K562 (cell line): ENCODE results near the gene ELOVL2. TPM values are rescaled to one million over a fixed set of nuclear protein-coding genes. Genes with fewer than 3 reads are reported as not detected.

Experiments used
- ATAC-seq: fragments of 200-7000 bp; cut with Tn5 transposase; 3 replicates; pipeline ENCODE4 v1.9.1; 2020; ENCODE audit warnings: moderate library complexity
- BruUV-seq: library from RNA; stranded (reverse); fragments of 400-500 nt; replicated peaks from 2 replicates; lab custom pipeline; 2021; lab: Mats Ljungman, UMichigan
- CTCF ChIA-PET: fragments of 300-600 bp; formaldehyde crosslinking; extraction: SDS; loops from one replicate; lab custom pipeline; 2021; ENCODE audit warnings: low intra/inter-chr PET ratio; lab: Yijun Ruan, JAX
- POLR2A ChIA-PET: fragments of 300-600, 350-650 bp; sonication (Branson Sonifier 250); formaldehyde crosslinking; extraction: SDS; loops from one replicate; lab custom pipeline; 2021; ENCODE audit warnings: antibody characterized with exemption, inconsistent platforms; lab: Yijun Ruan, JAX
- DNase-seq, 4 experiments: peaks; one replicate each; pipeline versions ENCODE4 v3.0.0 to v3.0.0-alpha.2; 2011 to 2018; ENCODE audit warnings: low spot score in 3 of 4, mixed read lengths in 3 of 4; ENCODE audit errors: extremely low read depth in 1 of 4
- FAIRE-seq: peaks from 2 replicates; lab custom pipeline; 2011; peaks lifted over from hg19 to GRCh38; lab: Jason Lieb, UNC
- H2AFZ ChIP-seq: 2 replicates; pipeline ENCODE4 v1.6.0; 2011; ENCODE audit warnings: low read depth, low read length, control low read depth, inconsistent platforms
- H3K27ac ChIP-seq: fragments of 200-600 bp; 3 replicates; pipeline ENCODE4 v1.8.0; 2011; ENCODE audit warnings: low read depth, mild to moderate bottlenecking, control low read depth, inconsistent platforms, low read length, moderate library complexity, mixed read lengths; ENCODE audit errors: extremely low read depth
- H3K27me3 ChIP-seq, 2 experiments: fragments of 300-600 bp in 1 of 2; 2 replicates in 1 of 2; 3 replicates in 1 of 2; pipeline versions ENCODE4 v1.6.0 to v1.8.0; 2011; ENCODE audit warnings: inconsistent platforms in 2 of 2, low read length in 2 of 2, mild to moderate bottlenecking in 1 of 2, mixed read lengths in 1 of 2, moderate library complexity in 1 of 2; ENCODE audit not compliant: control insufficient read depth in 2 of 2, insufficient read depth in 2 of 2
- H3K36me3 ChIP-seq: fragments of 300-600 bp; 3 replicates; pipeline ENCODE4 v1.8.0; 2011; ENCODE audit warnings: mild to moderate bottlenecking, low read length, inconsistent platforms; ENCODE audit not compliant: control insufficient read depth, insufficient read depth
- H3K4me1 ChIP-seq, 2 experiments: fragments of 200-600 bp in 1 of 2; replicated peaks in 1 of 2; 2 replicates in 1 of 2; 3 replicates in 1 of 2; pipeline versions ENCODE4 v1.5.1 to v1.8.0; 2011; ENCODE audit warnings: inconsistent platforms in 2 of 2, low read length in 2 of 2, mild to moderate bottlenecking in 1 of 2, mixed read lengths in 1 of 2, moderate library complexity in 1 of 2; ENCODE audit not compliant: control insufficient read depth in 2 of 2, insufficient read depth in 2 of 2
- H3K4me2 ChIP-seq: 2 replicates; pipeline ENCODE4 v1.6.1; 2011; ENCODE audit warnings: low read length, control low read depth, inconsistent platforms, mixed read lengths; ENCODE audit not compliant: insufficient read depth
- H3K4me3 ChIP-seq: fragments of 200-600 bp; sonication (generic), shearing (Covaris generic); 2 replicates; pipeline ENCODE4 v1.5.1; 2016; ENCODE audit warnings: control low read depth, inconsistent platforms
- H3K79me2 ChIP-seq: fragments of 200-600 bp; 3 replicates; pipeline ENCODE4 v1.8.0; 2011; ENCODE audit warnings: low read length, inconsistent platforms; ENCODE audit not compliant: control insufficient read depth, insufficient read depth
- H3K9ac ChIP-seq, 2 experiments: 2 replicates each; pipeline versions ENCODE4 v1.6.0 to v1.6.1; 2011; ENCODE audit warnings: low read depth in 2 of 2, low read length in 2 of 2, control low read depth in 1 of 2, inconsistent platforms in 1 of 2, mild to moderate bottlenecking in 1 of 2, mixed read lengths in 1 of 2; ENCODE audit not compliant: insufficient read depth in 1 of 2
- H3K9me1 ChIP-seq: one replicate; pipeline ENCODE4 v1.6.0; 2011; ENCODE audit warnings: inconsistent platforms, mild to moderate bottlenecking, low read length, moderate library complexity; ENCODE audit not compliant: control insufficient read depth, insufficient read depth
- H3K9me3 ChIP-seq: replicated peaks from 2 replicates; pipeline ENCODE4 v1.5.1; 2011; ENCODE audit warnings: low read depth, low read length, inconsistent platforms; ENCODE audit not compliant: control insufficient read depth, insufficient read depth
- H4K20me1 ChIP-seq: replicated peaks from 2 replicates; pipeline ENCODE4 v1.6.1; 2011; ENCODE audit warnings: low read length, inconsistent platforms, mixed read lengths; ENCODE audit not compliant: control insufficient read depth, insufficient read depth
- ARID1B ChIP-seq: fragments of 450-650 bp; IDR thresholded peaks from 2 replicates; pipeline ENCODE4 v1.6.1; 2016; ENCODE audit warnings: antibody characterized with exemption, mild to moderate bottlenecking, inconsistent platforms
- BRD4 ChIP-seq: fragments of 200-600 bp; sonication (generic); IDR thresholded peaks from 2 replicates; pipeline ENCODE4 v1.6.1; 2017; ENCODE audit warnings: inconsistent platforms
- CBFB ChIP-seq: sonication (generic); formaldehyde crosslinking; IDR thresholded peaks from 2 replicates; pipeline ENCODE4 v1.4.0; 2020; ENCODE audit warnings: mild to moderate bottlenecking, missing genetic modification reagents
- CHD2 ChIP-seq: IDR thresholded peaks from 2 replicates; pipeline ENCODE4 v1.6.1; 2011; ENCODE audit warnings: low read depth, low read length
- DNMT1 ChIP-seq: fragments of 450-650 bp; IDR thresholded peaks from 2 replicates; pipeline ENCODE4 v1.6.1; 2016; ENCODE audit warnings: antibody characterized with exemption, mild to moderate bottlenecking
- ELF1 ChIP-seq: fragments of 200-800 bp; sonication (Bioruptor generic); IDR thresholded peaks from 2 replicates; pipeline ENCODE4 v1.6.1; 2016; ENCODE audit warnings: missing genetic modification characterization, missing compliant biosample characterization
- ESRRA ChIP-seq: fragments of 450-650 bp; IDR thresholded peaks from 2 replicates; pipeline ENCODE4 v1.6.1; 2014; ENCODE audit warnings: low read depth, mild to moderate bottlenecking, moderate library complexity, borderline replicate concordance
- FOSL1 ChIP-seq: fragments of 200-800 bp; sonication (Bioruptor generic); conservative IDR thresholded peaks from 2 replicates; pipeline ENCODE4 v1.6.1; 2016; ENCODE audit warnings: missing genetic modification characterization, missing compliant biosample characterization
- FOXJ2 ChIP-seq: fragments of 200-800 bp; sonication (Bioruptor generic); IDR thresholded peaks from 2 replicates; pipeline ENCODE4 v1.6.1; 2016; ENCODE audit warnings: missing genetic modification characterization, missing compliant biosample characterization
- ILF3 ChIP-seq: fragments of 450-650 bp; IDR thresholded peaks from 2 replicates; pipeline ENCODE4 v1.6.1; 2018; ENCODE audit warnings: antibody characterized with exemption, mild to moderate bottlenecking, moderate library complexity, borderline replicate concordance
- JUN ChIP-seq, 2 experiments: sonication (generic) in 1 of 2; formaldehyde crosslinking in 1 of 2; IDR thresholded peaks; 2 replicates each; pipeline versions ENCODE4 v1.6.1 to v1.8.0; 2012 to 2022; ENCODE audit warnings: borderline replicate concordance in 2 of 2, mild to moderate bottlenecking in 2 of 2, improper control_type of control experiment in 1 of 2, low read depth in 1 of 2, low read length in 1 of 2, missing genetic modification reagents in 1 of 2
- MEF2D ChIP-seq: conservative IDR thresholded peaks from 2 replicates; pipeline ENCODE4 v1.6.1; 2016; ENCODE audit warnings: low read depth, missing genetic modification characterization, missing compliant biosample characterization
- NCOA2 ChIP-seq, 2 experiments: fragments of 450-650 bp; IDR thresholded peaks; 2 replicates each; pipeline ENCODE4 v1.6.1; 2018; ENCODE audit warnings: mild to moderate bottlenecking in 2 of 2, moderate library complexity in 1 of 2; ENCODE audit not compliant: partially characterized antibody in 2 of 2
- POLR3G ChIP-seq: IDR thresholded peaks from 2 replicates; pipeline ENCODE4 v1.6.1; 2011; ENCODE audit not compliant: insufficient read length, insufficient replicate concordance; ENCODE audit errors: extremely low read depth
- RBM15 ChIP-seq: fragments of 200-400 bp; formaldehyde crosslinking; IDR thresholded peaks from 2 replicates; pipeline ENCODE4 v1.6.1; 2018; ENCODE audit warnings: mild to moderate bottlenecking, low read length, moderate library complexity; ENCODE audit not compliant: insufficient read depth
- RFX7 ChIP-seq: fragments of 250-450 bp; sonication (Bioruptor Pico); IDR thresholded peaks from 2 replicates; pipeline ENCODE4 v1.5.1; 2021; ENCODE audit warnings: mild to moderate bottlenecking
- SREBF1 ChIP-seq: fragments of 150-350 bp; IDR thresholded peaks from 2 replicates; pipeline ENCODE4 v1.6.1; 2014; ENCODE audit warnings: antibody characterized with exemption, low read depth, low read length, borderline replicate concordance
- SRSF1 ChIP-seq: fragments of 200-400 bp; formaldehyde crosslinking; IDR thresholded peaks from 2 replicates; pipeline ENCODE4 v1.6.1; 2017; ENCODE audit warnings: mild to moderate bottlenecking, low read depth, low read length, moderate library complexity
- TAF7 ChIP-seq: fragments of 450-650 bp; IDR thresholded peaks from 2 replicates; pipeline ENCODE4 v1.6.1; 2016; ENCODE audit warnings: missing genetic modification characterization, missing compliant biosample characterization
- ZBED1 ChIP-seq: IDR thresholded peaks from 2 replicates; pipeline ENCODE4 v1.6.1; 2014
- ZFP36 ChIP-seq: fragments of 150-350 bp; IDR thresholded peaks from 2 replicates; pipeline ENCODE4 v1.6.1; 2018; ENCODE audit warnings: low read length, low read depth; ENCODE audit not compliant: partially characterized antibody
- ZNF212 ChIP-seq: fragments of 450-650 bp; formaldehyde crosslinking; IDR thresholded peaks from 2 replicates; pipeline ENCODE4 v1.4.0; 2020; ENCODE audit warnings: mild to moderate bottlenecking
- ZNF316 ChIP-seq: fragments of 450-650 bp; IDR thresholded peaks from 2 replicates; pipeline ENCODE4 v1.6.1; 2016
- ZNF77 ChIP-seq: fragments of 250-450 bp; sonication (Bioruptor Pico); IDR thresholded peaks from 2 replicates; pipeline ENCODE4 v1.5.0; 2020
- WGBS: fragments of 100-300 bp; shearing (Covaris generic); methylation state at CpG from one replicate; pipeline ENCODE4 v1.1.6; 2016; ENCODE audit warnings: low coverage, mixed read lengths; ENCODE audit not compliant: insufficient coverage; ENCODE audit errors: missing lambda C conversion rate; 5-methylcytosine and 5-hydroxymethylcytosine counted together
- in situ Hi-C: fragments of 300-500 bp; cut with MboI; formaldehyde crosslinking; loops from 4 replicates; pipeline ENCODE4 v1.15.0; 2018; ENCODE audit warnings: inconsistent platforms, mixed read lengths
- intact Hi-C: fragments of 100-400 bp; cut with micrococcal nuclease; formaldehyde crosslinking; loops from 2 replicates; pipeline ENCODE4 v1.14.2; 2022
- polyA plus RNA-seq, 8 experiments: library from polyadenylated mRNA; depleted of rRNA in 4 of 8; stranded (reverse) in 5 of 8; unstranded in 3 of 8; fragments of >200 nt; fragmentation: Nextera tagmentation in 2 of 8; fragmentation: Illumina TruSeq in 1 of 8; extraction: Ambion mirVana in 2 of 8; extraction: Trizol in 1 of 8; gene quantifications; 2 replicates each; pipeline versions ENCODE4 v1.2.1 to v1.2.3, GENCODE V29; 2011 to 2014; ENCODE audit warnings: inconsistent platforms in 1 of 8, missing spikeins in 1 of 8
- total RNA-seq, 7 experiments: library from RNA; depleted of rRNA in 6 of 7; stranded (reverse); fragments of >200 nt in 6 of 7; fragmentation: Illumina TruSeq in 2 of 7; extraction: Trizol in 2 of 7; gene quantifications; 2 replicates each; pipeline versions ENCODE4 v1.2.1 to v1.2.3, GENCODE V29; 2011 to 2021; ENCODE audit warnings: low replicate concordance in 1 of 7
- TF ChIP-seq, protein P1 (sequence below), 2 experiments: fragments of 450-650 bp in 1 of 2; sonication (generic) in 1 of 2; formaldehyde crosslinking in 1 of 2; IDR thresholded peaks in 1 of 2; conservative IDR thresholded peaks in 1 of 2; 2 replicates each; pipeline versions ENCODE4 v1.6.1 to v1.8.1; 2016 to 2023; ENCODE audit warnings: mild to moderate bottlenecking in 2 of 2, moderate library complexity in 2 of 2, inconsistent platforms in 1 of 2, missing genetic modification reagents in 1 of 2

Gene ELOVL2
- total and polyA plus RNA-seq, 9 of the 15 experiments (the other 6 are each of a cell fraction or from before 2014, with no cell fraction given), result 0.05 to 0.96 (median 0.31) TPM

DNA sequence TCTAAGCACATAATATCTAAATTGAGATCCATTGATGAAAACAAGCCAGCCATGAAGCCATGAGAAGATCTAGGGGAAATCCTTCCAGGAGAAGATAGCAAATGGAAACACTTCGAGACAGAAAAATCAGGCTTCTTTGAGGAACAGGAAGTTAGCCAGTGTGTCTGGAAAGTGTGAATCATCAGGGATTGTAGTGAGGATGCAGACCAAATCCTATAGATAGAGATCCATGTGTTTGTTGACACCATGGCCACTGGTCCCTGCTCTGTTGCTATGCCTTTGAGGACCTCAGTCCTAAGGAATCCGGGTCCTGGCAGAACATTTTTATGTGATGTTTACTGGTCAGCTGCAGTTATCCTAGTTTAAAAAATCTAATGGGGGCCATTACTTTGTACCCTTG lies 6.6 kb upstream of the ELOVL2 start:
- intact Hi-C loops (no loop called here), in situ Hi-C loops (no loop called here)
- DNase-seq, result no peak
- Histone ChIP-seq H3K9ac (no peak overlapping the region), H3K9me1 (no peaks in the 10 kb centered on the region), H2AFZ (no peak overlapping the region), H3K36me3 (no peaks in the 10 kb centered on the region), H3K4me1 (no peaks in the 10 kb centered on the region), H3K4me2 (no peak overlapping the region), H3K79me2 (no peaks in the 10 kb centered on the region), H3K27me3 (peaks cover 9 to 21% of the 10 kb centered on the region in 2 experiments), H4K20me1 (no peaks in the 10 kb centered on the region), H3K4me3 (no peak overlapping the region), H3K9me3 (no peaks in the 10 kb centered on the region), H3K27ac (no peak overlapping the region)
- FAIRE-seq, result no peak
- no TSS peak for BruUV-seq
- no peak for ATAC-seq
- WGBS, result 4% methylated on average over 2 of the region's 2 CpGs
- CTCF ChIA-PET, result no interaction called here
- POLR2A ChIA-PET, result no interaction called here
- no peak for TF ChIP-seq RFX7 (CRISPR knock-in tag)
- TF ChIP-seq ESRRA, result no peak
- no peak for TF ChIP-seq ZNF212 (CRISPR knock-in tag)
- no peak for TF ChIP-seq CHD2
- peak; percentile 90 for TF ChIP-seq FOSL1 (tag)
- no peak for TF ChIP-seq RBM15
- peak; percentile 12; the same call in 1 of the 2 replicates for TF ChIP-seq ARID1B
- 0 out of 2 replicates have a peak, but pooled peaks have one; percentile 36 for TF ChIP-seq JUN (IDR thresholded peaks at IDR 0.05; ENCODE audit: borderline replicate concordance, low read depth, low read length)
- TF ChIP-seq JUN (CRISPR knock-in tag; IDR thresholded peaks at IDR 0.05; ENCODE audit: borderline replicate concordance), result no peak
- TF ChIP-seq ZBED1, result no peak
- TF ChIP-seq, protein P1, sequence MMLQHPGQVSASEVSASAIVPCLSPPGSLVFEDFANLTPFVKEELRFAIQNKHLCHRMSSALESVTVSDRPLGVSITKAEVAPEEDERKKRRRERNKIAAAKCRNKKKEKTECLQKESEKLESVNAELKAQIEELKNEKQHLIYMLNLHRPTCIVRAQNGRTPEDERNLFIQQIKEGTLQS (IDR thresholded peaks at IDR 0.05), result peak; percentile 42; the same call in 1 of the 2 replicates
- TF ChIP-seq, protein P1 (CRISPR knock-in tag; conservative IDR thresholded peaks at IDR 0.05), result no peak
- no peak for TF ChIP-seq CBFB (CRISPR knock-in tag)
- peak; percentile 89 for TF ChIP-seq FOXJ2
- TF ChIP-seq ELF1 (tag), result no peak
- no peak for TF ChIP-seq ZFP36
- no peak for TF ChIP-seq NCOA2 (IDR thresholded peaks at IDR 0.05; ENCODE audit: partially characterized antibody in 2 of 2)
- no peak for TF ChIP-seq ILF3
- no peak for TF ChIP-seq ZNF77
- no peak for TF ChIP-seq TAF7 (tag)
- TF ChIP-seq SRSF1, result no peak
- TF ChIP-seq POLR3G, result no peak
- TF ChIP-seq MEF2D (tag), result no peak
- TF ChIP-seq DNMT1, result no peak
- TF ChIP-seq BRD4, result no peak
- no peak for TF ChIP-seq ZNF316
- TF ChIP-seq SREBF1, result no peak
